HepG2 (cell line): Measurements from ENCODE around the gene NR1H3. TPM values are rescaled to one million over a fixed set of nuclear protein-coding genes. Genes with fewer than 3 reads are reported as not detected.

Experiments
- ATAC-seq: fragments of 200-7000 bp; cut with Tn5 transposase; 3 replicates; pipeline ENCODE4 v1.9.1; 2020; ENCODE audit warnings: mild to moderate bottlenecking, moderate library complexity
- Bru-seq: library from RNA; stranded (reverse); fragments of 400-500 nt; gene quantifications from one replicate; lab custom pipeline; 2021; lab: Mats Ljungman, UMichigan
- BruChase-seq, 2 experiments: library from RNA; stranded (reverse); fragments of 400-500 nt; gene quantifications; one replicate each; lab custom pipeline; 2021; lab: Mats Ljungman, UMichigan
- BruUV-seq: library from RNA; stranded (reverse); fragments of 400-500 nt; replicated peaks from 2 replicates; lab custom pipeline; 2021; lab: Mats Ljungman, UMichigan
- CTCF ChIA-PET: fragments of 300-600 bp; formaldehyde crosslinking; extraction: SDS; loops from one replicate; lab custom pipeline; 2021; ENCODE audit warnings: low total read pairs, inconsistent platforms, low intra/inter-chr PET ratio; lab: Yijun Ruan, JAX
- POLR2A ChIA-PET: fragments of 350-600 bp; sonication (Branson Sonifier 250); formaldehyde crosslinking; loops from one replicate; lab custom pipeline; 2020; ENCODE audit warnings: antibody characterized with exemption, inconsistent platforms; lab: Yijun Ruan, JAX
- DNase-seq: peaks from one replicate; pipeline ENCODE4 v3.0.0-alpha.2; 2015; ENCODE audit warnings: low spot score
- FAIRE-seq: peaks from 3 replicates; lab custom pipeline; 2011; peaks lifted over from hg19 to GRCh38; lab: Jason Lieb, UNC
- H2AFZ ChIP-seq: one replicate; pipeline ENCODE4 v1.6.1; 2011; ENCODE audit warnings: low read length, inconsistent platforms
- H3K27ac ChIP-seq: fragments of 300-600 bp; 3 replicates; pipeline ENCODE4 v1.8.0; 2011; ENCODE audit warnings: mixed run types, mild to moderate bottlenecking, mixed read lengths, low read length, inconsistent platforms; ENCODE audit not compliant: insufficient read depth; ENCODE audit errors: extremely low read length
- H3K27me3 ChIP-seq, 2 experiments: fragments of 200-600 bp in 1 of 2; 2 replicates in 1 of 2; 3 replicates in 1 of 2; pipeline versions ENCODE4 v1.6.0 to v1.8.0; 2011; ENCODE audit warnings: low read length in 2 of 2, mild to moderate bottlenecking in 2 of 2, moderate library complexity in 2 of 2, inconsistent platforms in 1 of 2; ENCODE audit not compliant: insufficient read depth in 2 of 2, control insufficient read depth in 1 of 2
- H3K36me3 ChIP-seq, 2 experiments: fragments of 200-600 bp in 1 of 2; replicated peaks in 1 of 2; 2 replicates in 1 of 2; 3 replicates in 1 of 2; pipeline versions ENCODE4 v1.5.1 to v1.8.0; 2011; ENCODE audit warnings: low read length in 2 of 2, inconsistent platforms in 1 of 2; ENCODE audit not compliant: insufficient read depth in 2 of 2, control insufficient read depth in 1 of 2
- H3K4me1 ChIP-seq: 2 replicates; pipeline ENCODE4 v1.5.1; 2012; ENCODE audit warnings: low read length, inconsistent platforms; ENCODE audit not compliant: insufficient read depth
- H3K4me2 ChIP-seq: 2 replicates; pipeline ENCODE4 v1.6.0; 2011; ENCODE audit warnings: low read depth, low read length, inconsistent platforms
- H3K4me3 ChIP-seq, 3 experiments: fragments of 200-600 bp in 1 of 3; sonication (generic), shearing (Covaris generic) in 1 of 3; replicated peaks in 1 of 3; 2 replicates each; pipeline ENCODE4 v1.5.1; 2011 to 2016; ENCODE audit warnings: low read length in 3 of 3, inconsistent platforms in 2 of 3, low read depth in 2 of 3, mild to moderate bottlenecking in 2 of 3, control low read depth in 1 of 3, mixed read lengths in 1 of 3; ENCODE audit not compliant: insufficient read depth in 1 of 3
- H3K79me2 ChIP-seq: one replicate; pipeline ENCODE4 v1.6.1; 2011; ENCODE audit warnings: low read length, inconsistent platforms; ENCODE audit not compliant: insufficient read depth
- H3K9ac ChIP-seq: 2 replicates; pipeline ENCODE4 v1.6.0; 2011; ENCODE audit warnings: mild to moderate bottlenecking, low read depth, low read length, inconsistent platforms; ENCODE audit not compliant: insufficient read depth
- H3K9me3 ChIP-seq: 2 replicates; pipeline ENCODE4 v1.5.1; 2012; ENCODE audit warnings: mild to moderate bottlenecking, low read length
- H4K20me1 ChIP-seq: 2 replicates; pipeline ENCODE4 v1.6.0; 2011; ENCODE audit warnings: inconsistent platforms, mild to moderate bottlenecking, low read length, moderate library complexity; ENCODE audit not compliant: insufficient read depth
- ASH2L ChIP-seq: fragments of 300-600, 200-600 bp; sonication (generic); IDR thresholded peaks from 2 replicates; pipeline ENCODE4 v1.7.0; 2017; ENCODE audit warnings: low read depth, mild to moderate bottlenecking, moderate library complexity, mixed read lengths, low read length; ENCODE audit not compliant: insufficient read length
- CCAR2 ChIP-seq: fragments of 200-400 bp; formaldehyde crosslinking; optimal IDR thresholded peaks from 2 replicates; pipeline ENCODE3; 2018; ENCODE audit warnings: low read depth, mild to moderate bottlenecking, low read length, moderate library complexity
- HNRNPLL ChIP-seq: fragments of 200-400 bp; formaldehyde crosslinking; IDR thresholded peaks from 2 replicates; pipeline ENCODE4 v1.6.1; 2017; ENCODE audit warnings: mild to moderate bottlenecking, low read depth, low read length; ENCODE audit not compliant: poor library complexity, severe bottlenecking
- NCOA5 ChIP-seq: sonication (generic); formaldehyde crosslinking; IDR thresholded peaks from 2 replicates; pipeline ENCODE4 v1.4.0; 2020; ENCODE audit warnings: missing genetic modification reagents
- PHF5A ChIP-seq: IDR thresholded peaks from one replicate; pipeline ENCODE4 v1.6.1; 2018; ENCODE audit warnings: low read depth, missing genetic modification reagents; ENCODE audit not compliant: unreplicated experiment
- RARA ChIP-seq: IDR thresholded peaks from 2 replicates; pipeline ENCODE4 v1.6.1; 2016; ENCODE audit warnings: missing genetic modification reagents, missing compliant biosample characterization
- SIX4 ChIP-seq: sonication (generic); formaldehyde crosslinking; IDR thresholded peaks from 2 replicates; pipeline ENCODE4 v1.4.0; 2020; ENCODE audit warnings: missing genetic modification reagents
- SMAD1 ChIP-seq: sonication (generic); formaldehyde crosslinking; IDR thresholded peaks from 2 replicates; pipeline ENCODE4 v1.4.0; 2020; ENCODE audit warnings: missing genetic modification reagents, low read depth, mild to moderate bottlenecking, borderline replicate concordance
- SYNCRIP ChIP-seq: fragments of 200-400 bp; formaldehyde crosslinking; IDR thresholded peaks from 2 replicates; pipeline ENCODE4 v1.6.1; 2018; ENCODE audit warnings: mild to moderate bottlenecking, low read depth, low read length; ENCODE audit not compliant: insufficient read depth
- TAF1 ChIP-seq: sonication (generic); formaldehyde crosslinking; IDR thresholded peaks from 2 replicates; pipeline ENCODE4 v1.4.0; 2020; ENCODE audit warnings: missing genetic modification reagents
- ZNF329 ChIP-seq: sonication (generic); formaldehyde crosslinking; IDR thresholded peaks from 2 replicates; pipeline ENCODE4 v1.9.0; 2021; ENCODE audit warnings: low read depth, mild to moderate bottlenecking, missing genetic modification reagents
- ZNF746 ChIP-seq: sonication (generic); formaldehyde crosslinking; IDR thresholded peaks from 2 replicates; pipeline ENCODE4 v1.8.0; 2022; ENCODE audit warnings: mild to moderate bottlenecking, missing genetic modification reagents
- ZZZ3 ChIP-seq: sonication (generic); formaldehyde crosslinking; IDR thresholded peaks from 2 replicates; pipeline ENCODE4 v1.4.0; 2020; ENCODE audit warnings: missing genetic modification reagents, mild to moderate bottlenecking, borderline replicate concordance
- WGBS: methylation state at CpG from one replicate; pipeline ENCODE4 v1.1.6; 2017; ENCODE audit warnings: low lambda C conversion rate; 5-methylcytosine and 5-hydroxymethylcytosine counted together
- in situ Hi-C: cut with HindIII; loops from 2 replicates; pipeline ENCODE4 v1.10.0; 2017; ENCODE audit warnings: low pct_unique_long_range_greater_than_20kb; ENCODE audit not compliant: extremely low pct_ligation_motif_present
- intact Hi-C: fragments of 100-400 bp; cut with micrococcal nuclease; formaldehyde crosslinking; loops from one replicate; pipeline ENCODE4 v1.10.0; 2022; ENCODE audit not compliant: unreplicated experiment
- long read RNA-seq, 2 experiments: library from RNA in 1 of 2; library from polyadenylated mRNA in 1 of 2; stranded (forward) in 1 of 2; unstranded in 1 of 2; transcript quantifications; one replicate each; pipeline ENCODE4 v2.0.0, GENCODE V29; 2019 to 2022
- polyA minus RNA-seq, 3 experiments: library from RNA; depleted of rRNA, polyadenylated mRNA; stranded (reverse); fragments of >200 nt; gene quantifications; 2 replicates each; pipeline ENCODE4 v1.2.3, GENCODE V29; 2011; ENCODE audit warnings: low replicate concordance in 1 of 3
- polyA plus RNA-seq, 8 experiments: library from polyadenylated mRNA; depleted of rRNA in 3 of 8; stranded (reverse) in 7 of 8; unstranded in 1 of 8; fragments of >200 nt; fragmentation: Illumina TruSeq in 4 of 8; extraction: Trizol in 4 of 8; gene quantifications; 2 replicates each; pipeline versions ENCODE4 v1.2.1 to v1.2.3, GENCODE V29; 2011 to 2016; ENCODE audit warnings: low read depth in 4 of 8, missing spikeins in 1 of 8, mixed read lengths in 1 of 8; ENCODE audit not compliant: insufficient read depth in 1 of 8
- total RNA-seq, 5 experiments: library from RNA; depleted of rRNA; stranded (reverse); fragments of >200 nt; fragmentation: Illumina TruSeq; extraction: Trizol; gene quantifications; 2 replicates each; pipeline ENCODE4 v1.2.3, GENCODE V29; 2016; ENCODE audit warnings: low read depth in 1 of 5
- TF ChIP-seq, protein P1 (sequence below): sonication (generic); formaldehyde crosslinking; IDR thresholded peaks from 2 replicates; pipeline ENCODE4 v1.8.0; 2022; ENCODE audit warnings: low read depth, missing genetic modification reagents
- TF ChIP-seq, protein P2 (sequence below): sonication (generic); formaldehyde crosslinking; IDR thresholded peaks from 2 replicates; pipeline ENCODE4 v1.4.0; 2020; ENCODE audit warnings: missing genetic modification reagents, low read depth, mild to moderate bottlenecking, borderline replicate concordance

NR1H3 gene
- total RNA-seq (2016; rRNA removed; fragmentation: Illumina TruSeq; extraction: Trizol) (36.5 and 41.8 TPM in 2 replicates), polyA plus RNA-seq (2011; rRNA removed) (102 and 115 TPM in 2 replicates), polyA minus RNA-seq (2011; rRNA and poly(A)+ RNA removed; ENCODE audit: low replicate concordance) (123 and 184 TPM in 2 replicates), Bru-seq, nascent RNA (percentile 54 among the genes with signal in this experiment), BruChase-seq, experiment 1, labeled RNA remaining after a 6-hour chase (percentile 51 among the genes with signal in this experiment), BruChase-seq, experiment 2, labeled RNA remaining after a 2-hour chase (percentile 47 among the genes with signal in this experiment)
- 22.0 and 26.3 TPM in 2 replicates for total RNA-seq (2016; cell fraction: cytosol; rRNA removed; fragmentation: Illumina TruSeq; extraction: Trizol; ENCODE audit: low read depth)
- total RNA-seq (2016; cell fraction: insoluble cytoplasmic fraction; rRNA removed; fragmentation: Illumina TruSeq; extraction: Trizol): 41.4 and 43.5 TPM in 2 replicates
- total RNA-seq (2016; cell fraction: membrane; rRNA removed; fragmentation: Illumina TruSeq; extraction: Trizol): 46.0 and 47.2 TPM in 2 replicates
- total RNA-seq (2016; cell fraction: nucleus; rRNA removed; fragmentation: Illumina TruSeq; extraction: Trizol): 30.2 and 30.9 TPM in 2 replicates
- 63.3 and 100 TPM in 2 replicates for polyA plus RNA-seq (2011; cell fraction: cytosol; rRNA removed)
- 260 and 267 TPM in 2 replicates for polyA plus RNA-seq (2011; cell fraction: nucleus; rRNA removed)
- polyA plus RNA-seq (2012): 31.6 and 34.5 TPM in 2 replicates
- 18.8 and 21.2 TPM in 2 replicates for polyA plus RNA-seq (2016; cell fraction: cytosol; fragmentation: Illumina TruSeq; extraction: Trizol; ENCODE audit: low read depth)
- polyA plus RNA-seq (2016; cell fraction: insoluble cytoplasmic fraction; fragmentation: Illumina TruSeq; extraction: Trizol; ENCODE audit: low read depth): 29.3 and 35.1 TPM in 2 replicates
- polyA plus RNA-seq (2016; cell fraction: membrane; fragmentation: Illumina TruSeq; extraction: Trizol; ENCODE audit: low read depth): 29.5 and 32.4 TPM in 2 replicates
- polyA plus RNA-seq (2016; cell fraction: nucleus; fragmentation: Illumina TruSeq; extraction: Trizol; ENCODE audit: insufficient read depth, low read depth): 72.4 and 72.5 TPM in 2 replicates
- 21.1 and 25.4 TPM in 2 replicates for polyA minus RNA-seq (2011; cell fraction: cytosol; rRNA and poly(A)+ RNA removed)
- polyA minus RNA-seq (2011; cell fraction: nucleus; rRNA and poly(A)+ RNA removed): 36.3 and 39.8 TPM in 2 replicates
- long read RNA-seq, experiment 1, partial matches to known transcripts: 2 of 42 reads
- long read RNA-seq, experiment 1, other reads (novel, unspliced or antisense): 37 of 42 reads
- long read RNA-seq, experiment 2, transcript NR1H3-211 (10 exons, 1,637 nt): major isoform, 9 of 55 reads
- long read RNA-seq, experiment 2, transcript NR1H3-201 (9 exons, 1,501 nt): minor isoform, 5 of 55 reads
- long read RNA-seq, experiment 2, partial matches to known transcripts: 11 of 55 reads
- long read RNA-seq, experiment 2, other reads (novel, unspliced or antisense): 27 of 55 reads

DNA sequence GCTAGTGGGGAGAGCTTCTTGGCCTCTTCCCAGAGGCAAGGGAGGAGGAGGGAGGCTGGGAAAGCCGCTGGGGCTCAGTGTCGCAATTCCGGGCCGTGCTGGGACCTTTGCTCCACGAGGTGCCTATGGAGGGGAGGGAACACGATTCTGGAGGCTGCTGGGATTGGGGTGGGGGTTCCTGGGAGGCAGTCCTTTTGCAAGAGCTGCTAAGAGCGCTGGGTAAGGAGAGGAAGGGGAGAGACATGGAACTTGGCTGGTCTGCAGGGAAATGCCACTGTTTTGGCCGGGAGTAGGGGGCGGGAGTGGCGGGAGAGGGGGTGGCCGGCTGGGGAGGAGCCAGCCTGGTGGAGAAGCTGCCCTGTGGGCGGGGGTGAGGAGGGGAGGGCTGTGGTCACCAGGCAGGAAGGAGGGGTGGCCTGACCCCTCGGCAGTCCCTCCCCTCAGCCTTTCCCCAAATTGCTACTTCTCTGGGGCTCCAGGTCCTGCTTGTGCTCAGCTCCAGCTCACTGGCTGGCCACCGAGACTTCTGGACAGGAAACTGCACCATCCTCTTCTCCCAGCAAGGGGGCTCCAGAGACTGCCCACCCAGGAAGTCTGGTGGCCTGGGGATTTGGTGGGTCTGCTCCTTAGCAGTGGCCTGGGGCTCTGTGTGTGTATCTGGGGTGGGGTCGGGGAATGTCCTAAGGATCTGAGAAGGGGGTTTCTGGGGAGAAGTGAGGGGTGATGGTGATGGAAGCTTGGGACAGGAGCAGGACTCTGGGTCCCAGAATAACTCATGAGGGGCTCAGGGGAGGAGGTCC is at the start of gene NR1H3:
NR1H3 (plus strand) TSS at position 480 of the 800 bp plus-strand sequence. CDS start 1,221 bp downstream, outside the sequence.
- H3K9ac ChIP-seq: peak within 1 kb of the TSS; percentile 64
- H3K36me3 ChIP-seq: peaks cover 1 to 2% of the 10 kb centered on the region in 2 experiments; a peak in 2 of 5 replicates
- peaks cover 17% of the 10 kb centered on the region for H3K79me2 ChIP-seq
- POLR2A ChIA-PET: interaction anchor here (0.7 to 4.3 kb wide), 20 partner anchors 9 to 180 kb away, joined by 3 to 106 read pairs (median 6); partner anchors contain the start of genes ACP2, ARFGAP2, DDB2 and MADD
- intact Hi-C loops (loop anchor here (2.0 kb wide), 1 partner anchor 97 kb away; no protein-coding TSS in a partner anchor), in situ Hi-C loops (no loop called here)
- H3K27ac ChIP-seq: peak within 1 kb of the TSS; percentile 74
- ATAC-seq (peak; percentile 61), DNase-seq (peak; percentile 77), FAIRE-seq (peak; percentile 67)
- H3K9me3 ChIP-seq: no peaks in the 10 kb centered on the region
- BruUV-seq: no TSS peak
- H3K4me3 ChIP-seq: peak within 1 kb of the TSS; percentile 57 to 72 (median 65)
- no peaks in the 10 kb centered on the region for H4K20me1 ChIP-seq
- peak within 1 kb of the TSS; percentile 89 for H3K4me2 ChIP-seq
- no peaks in the 10 kb centered on the region for H3K27me3 ChIP-seq
- CTCF ChIA-PET: interaction anchor here (1.2 to 4.3 kb wide), 3 partner anchors 11 to 97 kb away, joined by 4 to 27 read pairs (median 20); partner anchors contain the start of gene ARFGAP2
- H3K4me1 ChIP-seq: peaks cover 68% of the 10 kb centered on the region
- no peak within 1 kb of the TSS for H2AFZ ChIP-seq
- 0% methylated on average over 13 of the region's 15 CpGs for WGBS
- TF ChIP-seq, protein P1, sequence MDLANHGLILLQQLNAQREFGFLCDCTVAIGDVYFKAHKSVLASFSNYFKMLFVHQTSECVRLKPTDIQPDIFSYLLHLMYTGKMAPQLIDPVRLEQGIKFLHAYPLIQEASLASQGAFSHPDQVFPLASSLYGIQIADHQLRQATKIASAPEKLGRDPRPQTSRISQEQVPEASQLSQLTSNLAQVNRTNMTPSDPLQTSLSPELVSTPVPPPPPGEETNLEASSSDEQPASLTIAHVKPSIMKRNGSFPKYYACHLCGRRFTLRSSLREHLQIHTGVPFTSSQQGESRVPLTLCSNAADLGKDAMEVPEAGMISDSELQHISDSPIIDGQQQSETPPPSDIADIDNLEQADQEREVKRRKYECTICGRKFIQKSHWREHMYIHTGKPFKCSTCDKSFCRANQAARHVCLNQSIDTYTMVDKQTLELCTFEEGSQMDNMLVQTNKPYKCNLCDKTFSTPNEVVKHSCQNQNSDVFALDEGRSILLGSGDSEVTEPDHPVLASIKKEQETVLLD: no peak
- peak; percentile 27; the same call in 1 of the 2 replicates for TF ChIP-seq TAF1 (CRISPR knock-in tag)
- no peak for TF ChIP-seq NCOA5 (CRISPR knock-in tag)
- no peak for TF ChIP-seq SMAD1
- TF ChIP-seq CCAR2: no peak
- TF ChIP-seq ZZZ3 (CRISPR knock-in tag): peak; percentile 61; the same call in 1 of the 2 replicates
- no peak for TF ChIP-seq SYNCRIP
- peak; percentile 65 for TF ChIP-seq RARA (CRISPR knock-in tag)
- TF ChIP-seq HNRNPLL: peak; percentile 40
- TF ChIP-seq ZNF329: no peak
- TF ChIP-seq ASH2L: peak; percentile 70
- TF ChIP-seq ZNF746 (CRISPR knock-in tag): peak; percentile 92
- TF ChIP-seq SIX4 (CRISPR knock-in tag): no peak
- no peak for TF ChIP-seq PHF5A (CRISPR knock-in tag)
- TF ChIP-seq, protein P2, sequence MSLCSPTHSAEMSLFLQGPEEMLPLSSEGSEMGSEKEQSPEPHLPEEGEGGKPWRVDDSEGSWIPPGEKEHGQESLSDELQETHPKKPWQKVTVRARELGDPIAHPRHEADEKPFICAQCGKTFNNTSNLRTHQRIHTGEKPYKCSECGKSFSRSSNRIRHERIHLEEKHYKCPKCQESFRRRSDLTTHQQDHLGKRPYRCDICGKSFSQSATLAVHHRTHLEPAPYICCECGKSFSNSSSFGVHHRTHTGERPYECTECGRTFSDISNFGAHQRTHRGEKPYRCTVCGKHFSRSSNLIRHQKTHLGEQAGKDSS (CRISPR knock-in tag): no peak
